HG02588 (cell line): Measurements from ENCODE around the gene VGLL1.
A peak's percentile ranks its signal among the peaks of the same experiment; 100 is the strongest.

Experiments used
- ATAC-seq: cut with Tn5 transposase; IDR thresholded peaks from one replicate; pipeline ENCODE4 v1.9.1; 2021; ENCODE audit warnings: mild to moderate bottlenecking, moderate library complexity; ENCODE audit not compliant: unreplicated experiment

Gene VGLL1

DNA sequence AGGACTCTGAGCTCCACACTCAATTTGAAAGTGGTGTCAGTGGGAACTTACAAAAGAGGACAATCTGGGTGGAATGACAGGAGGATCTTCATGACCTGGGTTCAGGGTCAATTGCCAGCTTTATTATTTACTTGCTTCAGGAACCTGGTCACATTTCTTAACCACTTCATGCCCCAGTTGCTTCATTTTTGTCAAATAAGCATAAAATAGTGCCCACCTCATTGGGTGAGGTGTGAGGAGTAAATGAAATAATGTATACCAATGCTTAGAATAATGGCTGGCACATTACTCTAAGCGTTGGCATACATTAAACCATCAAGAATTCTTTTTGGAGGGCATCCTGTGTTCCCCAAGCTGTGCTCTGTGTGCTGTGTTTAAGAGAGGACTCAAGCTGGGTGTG is 19.4 kb downstream of the VGLL1 start:
- ATAC-seq: no peak

- no peak for ATAC-seq
These were observed 23.7 kb downstream of the VGLL1 start for GRCh38 chrX:136555694-136556093.

GRCh38 chrX:136572030-136572429 is 40.0 kb downstream of the VGLL1 start:
- ATAC-seq: no peak

- ATAC-seq: no peak
These were observed 42.5 kb downstream of the VGLL1 start for GRCh38 chrX:136574548-136574947.

GRCh38 chrX:136577552-136577951 is 45.5 kb downstream of the VGLL1 start:
- peak; percentile 77 for ATAC-seq

DNA sequence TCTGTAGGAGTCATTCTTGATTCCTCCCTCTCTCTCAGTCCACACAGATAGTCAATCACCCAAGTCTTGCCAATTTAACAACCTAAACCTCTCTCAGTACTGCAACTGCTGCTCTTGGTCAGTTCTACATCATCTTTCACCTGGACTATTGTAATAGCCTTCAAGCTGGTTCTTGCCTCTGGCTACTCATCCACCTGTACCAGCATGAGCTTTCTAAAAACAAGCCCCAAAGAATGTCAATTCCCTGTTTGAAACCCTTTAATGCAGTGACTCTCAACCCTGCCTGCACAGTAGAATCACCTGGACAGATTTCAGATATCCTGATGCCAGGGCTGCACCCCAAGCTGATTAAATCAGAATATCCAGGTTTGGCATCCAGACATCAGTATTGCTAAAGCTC is 48.3 kb downstream of the VGLL1 start:
- no peak for ATAC-seq

- no peak for ATAC-seq
These were observed 50.6 kb downstream of the VGLL1 start for GRCh38 chrX:136582624-136583023.

DNA sequence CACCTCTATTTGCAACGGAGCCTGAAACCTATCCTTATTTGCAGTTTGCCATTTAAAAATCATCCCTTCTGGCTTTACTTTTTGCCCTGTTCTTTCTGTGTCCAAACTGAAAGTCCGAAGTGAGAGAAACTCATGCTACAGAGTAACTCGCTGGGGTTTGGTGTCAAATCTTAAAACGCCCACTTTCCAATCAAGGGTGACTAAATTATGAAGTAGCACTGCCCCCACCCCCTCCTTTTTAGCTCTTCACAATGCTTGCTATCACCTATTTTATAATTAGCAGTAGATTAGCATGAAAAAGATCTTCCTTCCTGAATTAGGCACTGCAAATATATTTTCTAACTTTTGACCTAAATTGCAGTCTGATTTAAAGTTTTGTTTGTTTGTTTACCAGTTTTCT is 52.5 kb downstream of the VGLL1 start:
- peak; percentile 36 for ATAC-seq

DNA sequence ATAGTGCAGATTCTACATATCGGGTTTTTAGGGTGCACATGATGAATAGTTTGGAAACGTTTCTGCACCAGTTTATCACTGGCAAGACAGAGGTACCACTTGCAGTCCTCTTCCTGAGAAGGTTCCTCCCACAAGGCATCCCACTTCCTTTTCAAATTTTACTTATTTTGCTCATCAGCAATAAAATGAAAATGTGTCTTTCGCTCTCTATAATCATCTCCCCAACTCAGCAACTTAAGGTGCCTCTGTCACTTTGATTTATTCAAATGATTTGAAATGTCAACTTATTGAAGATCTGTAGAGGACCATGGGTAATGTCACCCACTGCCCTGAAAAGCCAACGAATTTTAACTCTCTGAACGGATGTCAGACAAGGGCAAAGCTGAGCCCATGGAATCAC is 53.2 kb downstream of the VGLL1 start:
- no peak for ATAC-seq

DNA sequence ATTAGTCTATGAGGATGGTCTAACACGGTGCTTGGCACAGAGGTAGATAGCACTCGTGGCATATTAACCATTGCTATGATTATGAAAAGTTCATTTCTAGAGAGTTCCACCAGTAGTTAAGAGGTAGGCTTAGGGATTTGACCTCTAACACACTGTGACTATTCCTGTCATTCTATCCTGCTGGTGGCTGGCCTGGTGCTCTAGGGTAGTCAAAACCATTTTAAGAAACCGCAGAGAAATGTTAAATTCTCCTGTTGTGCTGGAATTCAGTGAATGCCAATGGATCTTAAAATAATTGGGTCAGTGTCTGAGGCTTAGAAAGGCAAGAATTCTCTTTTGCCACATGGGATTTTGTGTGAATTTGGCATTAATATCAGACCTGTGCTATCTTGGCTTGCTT is 53.9 kb downstream of the VGLL1 start:
- no peak for ATAC-seq

DNA sequence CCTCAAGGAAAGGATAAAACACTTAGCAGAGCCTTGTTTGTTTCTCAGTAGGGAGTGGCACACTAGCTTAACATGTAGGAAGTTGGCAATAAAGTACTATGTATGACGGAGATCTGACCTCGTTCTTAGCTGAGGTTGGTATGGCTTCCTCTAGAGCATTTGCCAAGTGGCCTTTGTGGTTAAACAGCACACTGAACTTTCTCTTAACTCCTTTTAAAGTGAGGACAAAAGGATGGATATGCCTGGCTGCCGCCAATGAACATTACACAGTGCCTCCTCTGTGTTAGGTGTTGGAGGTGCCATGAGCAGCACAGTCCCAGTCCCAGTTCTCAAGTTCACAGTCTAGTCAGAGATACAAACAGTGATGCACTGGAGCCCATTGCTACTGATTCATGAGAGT is 54.4 kb downstream of the VGLL1 start:
- ATAC-seq: no peak

DNA sequence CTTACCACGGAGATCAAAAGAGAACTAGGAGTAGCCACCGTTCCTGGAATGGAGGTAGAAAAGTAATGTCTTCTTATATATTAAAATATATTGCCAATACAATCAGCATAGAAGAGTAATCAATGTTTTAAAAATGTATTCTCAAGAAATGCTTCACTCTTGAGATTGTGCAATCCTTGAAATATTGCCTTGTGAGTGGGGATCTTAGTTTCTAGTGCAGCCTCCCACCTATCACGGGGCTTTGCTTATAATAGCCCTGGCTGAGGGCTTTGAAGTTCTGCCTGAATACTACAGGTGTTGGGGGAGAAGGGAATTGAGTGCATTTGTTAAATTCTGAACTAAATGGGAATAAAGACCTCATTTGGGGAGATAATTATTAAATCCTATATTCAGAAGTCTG is 55.5 kb downstream of the VGLL1 start:
- ATAC-seq: no peak

GRCh38 chrX:136588036-136588435 is 56.0 kb downstream of the VGLL1 start:
- ATAC-seq: no peak

- ATAC-seq: no peak
These were observed 58.0 kb downstream of the VGLL1 start for GRCh38 chrX:136589966-136590365.

DNA sequence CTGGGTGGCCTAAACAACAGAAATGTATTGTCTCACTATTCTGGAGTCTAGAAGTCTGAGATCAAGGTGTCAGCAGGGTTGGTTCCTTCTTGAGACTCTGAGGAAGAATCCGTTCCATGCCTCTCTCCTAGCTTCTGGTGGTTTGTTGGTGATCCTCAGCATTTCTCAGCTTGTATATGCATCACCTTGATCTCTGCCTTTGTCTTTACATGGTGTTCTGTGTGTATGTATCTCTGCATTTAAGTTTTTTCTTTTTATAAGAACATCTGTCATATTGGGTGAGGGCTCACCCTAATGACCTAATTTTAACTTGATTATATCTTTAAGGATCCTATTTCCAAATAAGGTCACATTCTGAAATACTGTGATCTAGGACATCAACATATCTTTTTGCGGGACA is 65.3 kb downstream of the VGLL1 start:
- no peak for ATAC-seq

GRCh38 chrX:136597954-136598353 is 65.9 kb downstream of the VGLL1 start:
- no peak for ATAC-seq

- ATAC-seq: no peak
These were observed 66.6 kb downstream of the VGLL1 start for GRCh38 chrX:136598631-136599030.

DNA sequence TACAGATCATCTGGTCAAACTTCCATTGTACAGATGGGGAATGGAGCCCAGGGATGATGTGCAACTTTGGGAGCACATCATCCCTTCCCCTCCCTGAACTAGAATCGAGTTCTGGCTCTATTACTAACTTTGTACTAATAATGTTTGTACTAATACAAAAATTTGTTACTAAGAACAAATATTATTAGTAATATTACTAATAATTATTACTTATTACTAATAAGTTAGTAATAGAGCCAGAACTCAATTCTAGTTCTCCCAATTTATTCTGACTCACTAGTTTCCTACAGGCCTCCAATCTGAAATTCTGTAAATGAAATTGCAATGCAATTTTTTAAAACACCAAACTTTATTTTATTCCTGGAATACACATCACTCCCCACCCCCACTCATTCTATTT is 68.0 kb downstream of the VGLL1 start:
- ATAC-seq: no peak
